H9 (cell line): ENCODE measurements around the gene ZNF423. TPM values are rescaled to one million over a fixed set of nuclear protein-coding genes. Genes with fewer than 3 reads are reported as not detected.

ENCODE experiments used
- DNase-seq: peaks from one replicate; pipeline ENCODE4 v3.0.0-alpha.2; 2017
- H2AFZ ChIP-seq: one replicate; pipeline ENCODE4 v1.6.1; 2013; ENCODE audit warnings: mild to moderate bottlenecking, low read length, control low read depth, moderate library complexity
- H2AK5ac ChIP-seq: 2 replicates; pipeline ENCODE4 v1.6.1; 2013; ENCODE audit warnings: low read length, control low read depth, mixed read lengths; ENCODE audit not compliant: insufficient read length
- H2BK120ac ChIP-seq: one replicate; pipeline ENCODE4 v1.6.1; 2013; ENCODE audit warnings: low read depth, mild to moderate bottlenecking, low read length, control low read depth, inconsistent platforms; ENCODE audit not compliant: poor library complexity, severe bottlenecking
- H2BK12ac ChIP-seq: 2 replicates; pipeline ENCODE4 v1.6.1; 2013; ENCODE audit warnings: low read length, control low read depth, mixed read lengths, low read depth; ENCODE audit not compliant: insufficient read length
- H2BK15ac ChIP-seq: 2 replicates; pipeline ENCODE4 v1.6.1; 2013; ENCODE audit warnings: low read depth, low read length, control low read depth
- H2BK20ac ChIP-seq: one replicate; pipeline ENCODE4 v1.6.1; 2013; ENCODE audit warnings: low read depth, mild to moderate bottlenecking, low read length, control low read depth, inconsistent platforms; ENCODE audit not compliant: poor library complexity, severe bottlenecking
- H2BK5ac ChIP-seq: 2 replicates; pipeline ENCODE4 v1.6.1; 2013; ENCODE audit warnings: low read length, control low read depth, mixed read lengths; ENCODE audit not compliant: insufficient read length
- H3K14ac ChIP-seq: 2 replicates; pipeline ENCODE4 v1.6.1; 2013; ENCODE audit warnings: low read length, control low read depth; ENCODE audit not compliant: insufficient read depth
- H3K18ac ChIP-seq: 2 replicates; pipeline ENCODE4 v1.6.1; 2013; ENCODE audit warnings: low read depth, mild to moderate bottlenecking, mixed read lengths, low read length, control low read depth; ENCODE audit not compliant: insufficient read length
- H3K23ac ChIP-seq: 2 replicates; pipeline ENCODE4 v1.6.1; 2013; ENCODE audit warnings: low read length, control low read depth, mixed read lengths, low read depth; ENCODE audit not compliant: insufficient read length
- H3K23me2 ChIP-seq: 2 replicates; pipeline ENCODE4 v1.6.1; 2013; ENCODE audit warnings: low read depth, mild to moderate bottlenecking, mixed read lengths, low read length, control low read depth; ENCODE audit not compliant: insufficient read length, poor library complexity, severe bottlenecking
- H3K27ac ChIP-seq: 2 replicates; pipeline ENCODE4 v1.5.1; 2013; ENCODE audit warnings: low read length, control low read depth, mixed read lengths, low read depth; ENCODE audit not compliant: insufficient read length
- H3K27me3 ChIP-seq: 2 replicates; pipeline ENCODE4 v1.6.1; 2013; ENCODE audit warnings: low read length, control low read depth, inconsistent platforms; ENCODE audit not compliant: insufficient read depth
- H3K4ac ChIP-seq: 2 replicates; pipeline ENCODE4 v1.6.1; 2013; ENCODE audit warnings: low read depth, mild to moderate bottlenecking, control low read depth, inconsistent platforms, low read length, moderate library complexity
- H3K4me1 ChIP-seq: 2 replicates; pipeline ENCODE4 v1.6.1; 2013; ENCODE audit warnings: low read length, control low read depth, inconsistent platforms; ENCODE audit not compliant: insufficient read depth
- H3K4me2 ChIP-seq: 2 replicates; pipeline ENCODE4 v1.6.1; 2013; ENCODE audit warnings: low read length, control low read depth, mixed read lengths; ENCODE audit not compliant: insufficient read length, insufficient read depth
- H3K56ac ChIP-seq: 2 replicates; pipeline ENCODE4 v1.6.1; 2013; ENCODE audit warnings: low read depth, mild to moderate bottlenecking, mixed read lengths, low read length, control low read depth; ENCODE audit not compliant: insufficient read length
- H3K79me1 ChIP-seq: 2 replicates; pipeline ENCODE4 v1.6.1; 2013; ENCODE audit warnings: low read depth, mild to moderate bottlenecking, moderate library complexity, low read length, control low read depth, inconsistent platforms; ENCODE audit not compliant: insufficient read depth, poor library complexity, severe bottlenecking
- H3K79me2 ChIP-seq: 2 replicates; pipeline ENCODE4 v1.6.1; 2013; ENCODE audit warnings: low read length, control low read depth, inconsistent platforms; ENCODE audit not compliant: insufficient read depth
- H3K9ac ChIP-seq: 2 replicates; pipeline ENCODE4 v1.6.1; 2013; ENCODE audit warnings: low read length, control low read depth, mixed read lengths; ENCODE audit not compliant: insufficient read length; ENCODE audit errors: extremely low read depth
- H3K9me3 ChIP-seq: one replicate; pipeline ENCODE4 v1.6.1; 2013; ENCODE audit warnings: low read depth, low read length, inconsistent platforms; ENCODE audit not compliant: control insufficient read depth
- H3T11ph ChIP-seq: one replicate; pipeline ENCODE4 v1.6.1; 2013; ENCODE audit warnings: mild to moderate bottlenecking, low read length, control low read depth, inconsistent platforms
- H4K20me1 ChIP-seq: one replicate; pipeline ENCODE4 v1.6.1; 2013; ENCODE audit not compliant: control insufficient read depth, insufficient read length, insufficient read depth
- H4K5ac ChIP-seq: 2 replicates; pipeline ENCODE4 v1.6.1; 2013; ENCODE audit warnings: low read depth, mild to moderate bottlenecking, mixed read lengths, low read length, control low read depth; ENCODE audit not compliant: insufficient read length
- H4K8ac ChIP-seq: replicated peaks from 2 replicates; pipeline ENCODE4 v1.6.1; 2013; ENCODE audit warnings: low read length, control low read depth, mixed read lengths, low read depth; ENCODE audit not compliant: insufficient read length
- H4K91ac ChIP-seq: 2 replicates; pipeline ENCODE4 v1.6.1; 2013; ENCODE audit warnings: low read depth, mild to moderate bottlenecking, moderate library complexity, mixed read lengths, low read length, control low read depth; ENCODE audit not compliant: insufficient read length
- H3K27ac Mint-ChIP-seq, 3 experiments: 2 replicates in 2 of 3; 3 replicates in 1 of 3; pipeline ENCODE4 v1.8.0; 2020 to 2021; ENCODE audit warnings: mixed read lengths in 3 of 3, mild to moderate bottlenecking in 1 of 3, moderate library complexity in 1 of 3
- H3K27me3 Mint-ChIP-seq: 2 replicates; pipeline ENCODE4 v1.8.0; 2021; ENCODE audit warnings: low read depth, mild to moderate bottlenecking, moderate library complexity, mixed read lengths
- H3K36me3 Mint-ChIP-seq, 3 experiments: 2 replicates in 2 of 3; 3 replicates in 1 of 3; pipeline ENCODE4 v1.8.0; 2020 to 2021; ENCODE audit warnings: low read depth in 3 of 3, mixed read lengths in 3 of 3; ENCODE audit not compliant: insufficient read depth in 1 of 3
- H3K4me1 Mint-ChIP-seq, 2 experiments: 2 replicates each; pipeline ENCODE4 v1.8.0; 2020; ENCODE audit warnings: mixed read lengths in 2 of 2
- H3K4me3 Mint-ChIP-seq, 2 experiments: 2 replicates in 1 of 2; 3 replicates in 1 of 2; pipeline ENCODE4 v1.8.0; 2020 to 2021; ENCODE audit warnings: mild to moderate bottlenecking in 2 of 2, mixed read lengths in 2 of 2, moderate library complexity in 1 of 2
- H3K9me3 Mint-ChIP-seq, 2 experiments: 2 replicates in 1 of 2; 3 replicates in 1 of 2; pipeline ENCODE4 v1.8.0; 2020; ENCODE audit warnings: mild to moderate bottlenecking in 2 of 2, mixed read lengths in 2 of 2, moderate library complexity in 1 of 2
- CTCF ChIP-seq: fragments of 200-600 bp; sonication (generic); conservative IDR thresholded peaks from 3 replicates; pipeline ENCODE4 v1.8.0; 2021; ENCODE audit warnings: antibody characterized with exemption, mild to moderate bottlenecking
- WGBS: extraction: QIAGEN DNeasy Blood & Tissue Kit; methylation state at CpG from one replicate; pipeline ENCODE4 v1.1.7; 2013; ENCODE audit warnings: missing lambda C conversion rate, low lambda C conversion rate, mixed read lengths; ENCODE audit not compliant: insufficient read length; ENCODE audit errors: extremely low coverage; 5-methylcytosine and 5-hydroxymethylcytosine counted together
- total RNA-seq: library from RNA; stranded (reverse); gene quantifications from 2 replicates; pipeline ENCODE4 v1.2.1, GENCODE V29; 2021

The ZNF423 gene
- total RNA-seq, 1 experiment from 2014 or later: 51.5 TPM

GRCh38 chr16:49703483-49703882, 152.4 kb downstream of the ZNF423 start:
- Histone ChIP-seq H3K4me1 (peaks cover 6% of the 10 kb centered on the region), H2BK120ac (no peak overlapping the region), H3K79me2 (no peaks in the 10 kb centered on the region), H3K18ac (no peak overlapping the region), H3K23me2 (peaks cover 3% of the 10 kb centered on the region), H3K79me1 (no peaks in the 10 kb centered on the region), H4K20me1 (no peaks in the 10 kb centered on the region), H3K23ac (no peak overlapping the region), H3K14ac (no peak overlapping the region), H3K56ac (no peak overlapping the region), H3K9me3 (no peaks in the 10 kb centered on the region), H2BK12ac (no peak overlapping the region), H4K8ac (no peak overlapping the region), H2BK15ac (no peak overlapping the region), H3K27ac (no peak overlapping the region), H4K91ac (no peak overlapping the region), H3K9ac (no peak overlapping the region), H3T11ph (no peak overlapping the region), H3K4ac (no peak overlapping the region), H3K27me3 (no peaks in the 10 kb centered on the region), H4K5ac (no peak overlapping the region), H3K4me2 (no peak overlapping the region), H2AK5ac (no peak overlapping the region), H2BK5ac (no peak overlapping the region), H2BK20ac (no peak overlapping the region), H2AFZ (no peak overlapping the region)
- no peak for TF ChIP-seq CTCF
- H3K27me3 Mint-ChIP-seq: no peaks in the 10 kb centered on the region
- H3K27ac Mint-ChIP-seq: peak overlapping the region; percentile 53 to 95 (median 57); a peak in 3 of 7 replicates
- DNase-seq: no peak
- H3K36me3 Mint-ChIP-seq: no peaks in the 10 kb centered on the region; a peak in 2 of 7 replicates
- H3K4me3 Mint-ChIP-seq: no peak overlapping the region
- no CpG with 5 or more reads among the region's 3 CpGs for WGBS
- H3K4me1 Mint-ChIP-seq: peaks cover 69 to 70% of the 10 kb centered on the region in 2 experiments
- no peaks in the 10 kb centered on the region for H3K9me3 Mint-ChIP-seq
